GM19043 (cell line): ENCODE measurements around the gene LAMTOR1.

Experiments used
- ATAC-seq: cut with Tn5 transposase; IDR thresholded peaks from one replicate; pipeline ENCODE4 v1.9.1; 2021; ENCODE audit warnings: low read depth; ENCODE audit not compliant: unreplicated experiment

LAMTOR1 gene

GRCh38 chr11:72083414-72083813, 19.7 kb downstream of the LAMTOR1 start:
- ATAC-seq, result no peak

DNA sequence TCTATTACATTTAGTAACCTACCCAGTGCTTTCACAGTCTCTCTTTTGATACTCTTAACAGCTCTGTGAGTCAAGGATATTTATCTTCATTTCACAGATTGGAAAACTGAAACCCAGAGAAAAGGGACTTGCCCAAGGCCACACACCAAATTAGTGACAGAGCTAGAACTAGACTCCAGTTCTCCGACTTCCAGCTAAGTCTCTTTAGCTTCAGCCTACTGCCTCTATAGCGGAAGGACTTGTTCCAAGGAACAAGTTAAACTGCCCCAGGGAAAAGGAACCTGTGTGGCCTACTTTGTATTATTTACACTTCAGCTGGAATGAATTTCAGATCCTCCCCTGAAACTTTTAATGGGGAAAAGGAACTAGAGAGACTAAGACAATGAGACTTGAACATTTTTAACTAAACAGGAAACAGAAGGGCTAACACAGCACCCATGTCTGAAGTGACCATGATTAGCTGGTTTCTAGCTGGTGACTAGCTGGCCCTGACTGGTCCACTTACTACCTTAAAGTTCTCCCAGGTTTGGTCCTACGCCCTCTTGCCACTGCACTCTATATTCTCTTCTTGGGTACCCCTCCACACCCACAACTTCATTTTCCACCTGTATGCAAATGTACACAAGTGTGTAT, 21.2 kb downstream of the LAMTOR1 start:
- no peak for ATAC-seq

DNA sequence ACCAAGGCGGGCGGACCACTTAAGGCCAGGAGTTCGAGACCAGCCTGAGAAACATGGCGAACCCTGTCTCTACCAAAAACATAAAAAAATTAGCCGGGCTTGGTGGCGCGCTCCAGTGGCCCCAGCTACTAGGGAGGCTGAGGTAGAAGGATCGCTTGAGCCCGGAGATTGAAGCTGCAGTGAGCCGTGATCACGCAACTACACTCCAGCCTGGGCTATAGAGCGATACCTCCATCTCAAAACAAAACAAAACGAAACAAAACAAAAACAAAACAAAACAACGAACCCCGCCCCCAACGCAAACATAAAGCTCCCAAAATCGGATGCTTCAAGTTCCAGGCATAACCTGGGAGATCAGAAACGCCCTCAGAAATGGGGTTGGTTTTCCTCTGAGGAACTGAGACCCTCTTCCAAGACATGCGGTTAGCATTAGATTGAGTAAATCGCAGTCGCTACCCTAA, 21.9 kb downstream of the LAMTOR1 start:
- no peak for ATAC-seq

DNA sequence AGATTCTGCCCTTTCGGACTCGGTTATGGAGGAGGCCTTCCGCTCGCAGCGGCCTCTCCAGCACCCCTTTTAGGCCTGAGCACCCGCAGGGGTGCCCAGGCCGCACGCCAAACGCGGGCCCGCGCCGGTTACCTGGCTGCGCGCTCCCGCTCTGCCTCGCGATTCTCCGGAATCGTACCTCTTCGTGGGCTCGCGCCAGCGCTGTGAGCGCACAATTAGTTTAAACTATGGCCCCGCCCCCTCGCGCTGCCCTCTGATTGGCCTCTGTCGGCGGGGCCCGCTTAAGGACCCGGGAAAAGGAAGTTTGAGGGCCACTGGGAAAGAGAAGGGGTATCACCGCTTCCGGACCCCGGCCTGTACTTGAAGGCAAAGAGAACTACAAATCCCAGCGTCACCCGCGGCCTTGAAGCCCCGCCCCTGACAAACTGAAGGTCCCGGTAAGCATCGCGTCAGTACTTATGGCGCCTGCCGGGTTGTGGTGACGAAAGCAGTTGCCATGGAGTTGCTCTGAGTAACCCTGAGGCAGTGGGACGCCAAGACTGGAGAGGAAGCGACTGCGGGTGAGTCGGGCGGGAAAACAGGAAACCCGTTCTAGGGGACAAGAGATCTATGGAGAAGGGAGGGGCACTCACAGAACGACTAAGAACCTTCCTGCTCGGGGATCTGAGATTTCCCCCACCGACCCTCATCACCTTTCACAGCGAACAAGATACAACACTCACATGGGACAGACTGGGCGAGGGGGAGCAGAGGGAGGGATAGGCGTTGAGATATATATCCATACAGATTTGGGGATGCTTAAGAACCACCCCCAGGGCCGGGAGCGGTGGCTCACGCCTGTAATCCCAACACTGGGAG, 22.5 kb downstream of the LAMTOR1 start, which contains the start of the genes LRRC51 and NUMA1:
Gene LRRC51 (plus strand): TSS at position 525 of the 858 bp plus-strand sequence. CDS start 8,234 bp downstream, outside the sequence.
Gene NUMA1 (minus strand): TSS at position 217 of the 858 bp plus-strand sequence. CDS start 44,599 bp downstream, outside the sequence.
- peak; percentile 92 for ATAC-seq

DNA sequence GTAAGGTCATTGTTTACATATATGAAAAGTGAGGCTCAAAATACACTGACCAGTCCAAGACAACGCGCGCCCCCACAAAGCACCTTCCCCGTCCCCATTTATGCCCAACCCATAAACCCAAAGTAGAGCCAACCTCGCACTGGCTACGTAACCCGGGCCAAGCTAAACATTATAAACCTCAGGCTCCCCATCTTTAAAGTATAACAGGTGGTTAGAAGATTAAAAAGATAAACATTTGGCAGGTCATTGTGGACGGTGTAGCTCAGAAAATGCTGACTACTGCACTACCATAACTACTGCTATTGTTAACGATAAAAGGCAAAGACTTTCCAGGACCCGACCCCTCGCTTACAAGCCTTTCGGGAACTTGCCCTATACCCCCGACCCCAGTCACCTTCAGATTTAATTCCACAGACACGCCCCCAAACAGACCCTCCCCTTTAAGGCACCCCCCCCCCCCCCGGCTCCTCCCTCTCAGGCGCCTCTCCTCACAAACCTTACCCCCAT, 23.2 kb downstream of the LAMTOR1 start:
- ATAC-seq, result no peak

- no peak for ATAC-seq
These were observed 24.6 kb downstream of the LAMTOR1 start for GRCh38 chr11:72078477-72078876.

GRCh38 chr11:72075756-72076155, 27.3 kb downstream of the LAMTOR1 start:
- ATAC-seq, result no peak

DNA sequence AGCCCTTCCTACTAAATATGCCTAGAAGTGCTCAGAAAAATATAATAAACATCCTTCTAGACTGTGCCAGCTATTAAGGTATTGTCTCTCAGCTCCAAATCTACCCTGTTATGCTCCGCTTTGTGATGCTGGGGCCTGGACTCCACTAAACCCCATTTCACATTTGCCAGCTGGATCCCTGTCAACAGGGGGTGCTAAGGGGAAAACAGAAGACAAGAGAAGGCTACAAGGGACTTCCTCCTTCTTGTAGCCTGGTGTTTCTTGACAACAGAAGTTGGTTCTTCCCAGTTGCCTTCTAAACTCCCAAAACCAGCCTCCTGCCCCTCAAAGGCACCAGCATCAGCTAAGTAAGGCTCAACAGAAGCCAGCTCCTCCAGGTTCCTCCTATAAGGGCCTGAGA, 28.0 kb downstream of the LAMTOR1 start:
- ATAC-seq, result no peak

DNA sequence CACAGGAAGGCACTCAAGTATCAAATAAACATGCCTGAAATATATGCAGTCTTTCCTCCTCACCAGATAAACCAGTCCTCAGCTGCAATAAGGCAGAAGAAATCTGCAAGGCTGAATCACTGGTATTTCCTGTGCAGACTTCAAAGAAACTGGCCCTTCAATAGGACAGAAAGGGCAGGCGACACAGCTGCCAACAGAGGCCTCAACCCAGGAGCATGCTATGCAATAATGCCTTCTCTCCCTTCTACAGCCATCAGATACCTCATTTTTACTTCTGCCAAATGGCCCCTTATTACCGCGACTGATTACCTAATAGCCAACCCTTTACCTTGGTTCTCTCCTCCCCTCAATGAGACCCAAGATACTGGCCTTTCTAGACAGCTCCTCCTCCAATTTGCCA, 30.7 kb downstream of the LAMTOR1 start:
- ATAC-seq, result no peak

- ATAC-seq, result no peak
These were observed 32.6 kb downstream of the LAMTOR1 start for GRCh38 chr11:72070491-72070890.

GRCh38 chr11:72069787-72070251, 33.3 kb downstream of the LAMTOR1 start:
- no peak for ATAC-seq

DNA sequence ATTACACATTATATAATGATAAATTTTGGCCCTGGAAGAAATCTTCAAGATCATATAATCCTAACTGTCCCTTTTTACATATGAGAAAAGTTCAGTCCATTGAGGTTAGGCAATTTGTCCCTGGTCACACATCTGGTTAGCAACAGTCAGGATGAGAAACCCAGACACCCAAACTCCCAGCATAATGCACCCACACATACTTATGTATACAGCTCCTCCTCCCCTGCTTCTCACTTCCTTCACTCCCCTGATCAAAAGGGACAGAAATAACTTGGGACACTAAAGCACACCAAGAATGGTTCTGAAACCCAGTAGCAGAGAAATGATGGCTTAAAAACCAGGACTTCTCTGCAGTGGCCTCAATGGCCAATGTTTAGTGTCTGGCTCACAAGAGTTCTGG, 33.9 kb downstream of the LAMTOR1 start:
- no peak for ATAC-seq

GRCh38 chr11:72067676-72068075, 35.4 kb downstream of the LAMTOR1 start:
- no peak for ATAC-seq

GRCh38 chr11:72067266-72067665, 35.8 kb downstream of the LAMTOR1 start:
- no peak for ATAC-seq

DNA sequence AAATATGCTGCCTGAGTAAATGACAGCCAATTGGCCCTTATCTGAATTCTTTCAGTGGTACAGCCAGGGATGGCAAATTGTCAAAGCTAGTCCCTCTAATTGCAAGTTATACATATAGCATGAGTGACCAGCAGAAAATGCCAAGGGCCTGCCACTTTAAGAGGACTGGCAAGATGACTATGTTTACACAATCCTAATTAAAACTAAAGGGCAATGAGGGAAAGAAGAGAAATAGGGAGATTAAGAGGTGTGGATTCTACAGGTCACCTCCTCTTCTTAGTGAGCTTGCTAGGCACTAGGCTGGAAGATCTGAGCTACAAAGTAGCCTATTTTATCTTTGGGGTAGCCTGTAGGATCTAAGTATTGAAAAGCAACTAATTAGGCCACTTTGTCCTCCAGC, 36.2 kb downstream of the LAMTOR1 start:
- ATAC-seq, result no peak

DNA sequence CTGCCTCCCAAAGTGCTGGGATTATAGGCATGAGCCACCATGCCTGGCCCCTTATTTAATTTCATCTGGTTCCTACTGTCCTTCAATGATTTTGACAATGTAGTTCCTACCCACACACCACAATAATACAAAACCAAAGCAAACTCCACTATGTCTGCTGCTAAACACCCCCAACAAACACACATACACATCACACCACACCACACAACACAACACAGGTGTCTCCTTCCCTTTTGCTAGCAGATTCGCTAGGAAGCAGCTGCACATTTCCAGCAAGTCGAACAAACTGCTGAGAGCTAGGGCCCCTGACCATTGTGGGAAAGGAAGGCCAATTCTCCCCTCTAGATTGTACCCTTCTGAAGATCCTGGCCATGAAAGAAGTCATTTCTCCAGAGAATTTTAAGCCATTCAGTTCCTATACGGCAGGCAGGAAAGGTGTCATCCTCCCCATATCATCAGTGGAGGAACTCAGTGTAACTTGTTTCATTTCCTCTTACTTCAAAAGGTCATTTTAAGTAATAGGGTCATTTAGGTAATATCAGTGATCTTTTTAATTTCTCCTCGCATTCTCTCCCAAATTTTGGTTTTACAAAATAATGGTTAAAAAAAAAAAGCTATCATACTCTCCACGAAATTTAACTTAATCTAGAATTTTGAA, 41.2 kb downstream of the LAMTOR1 start:
- no peak for ATAC-seq

- no peak for ATAC-seq
These were observed 44.6 kb downstream of the LAMTOR1 start for GRCh38 chr11:72058416-72059034.

GRCh38 chr11:72048766-72049460, 54.2 kb downstream of the LAMTOR1 start:
- no peak for ATAC-seq
